H9 (cell line): ENCODE data around the gene VWA8. TPM values are rescaled to one million over a fixed set of nuclear protein-coding genes. Genes with fewer than 3 reads are reported as not detected.

Experiments
- DNase-seq: peaks from one replicate; pipeline ENCODE4 v3.0.0-alpha.2; 2017
- H2AFZ ChIP-seq: one replicate; pipeline ENCODE4 v1.6.1; 2013; ENCODE audit warnings: mild to moderate bottlenecking, low read length, control low read depth, moderate library complexity
- H2AK5ac ChIP-seq: 2 replicates; pipeline ENCODE4 v1.6.1; 2013; ENCODE audit warnings: low read length, control low read depth, mixed read lengths; ENCODE audit not compliant: insufficient read length
- H2BK120ac ChIP-seq: one replicate; pipeline ENCODE4 v1.6.1; 2013; ENCODE audit warnings: low read depth, mild to moderate bottlenecking, low read length, control low read depth, inconsistent platforms; ENCODE audit not compliant: poor library complexity, severe bottlenecking
- H2BK12ac ChIP-seq: 2 replicates; pipeline ENCODE4 v1.6.1; 2013; ENCODE audit warnings: low read length, control low read depth, mixed read lengths, low read depth; ENCODE audit not compliant: insufficient read length
- H2BK15ac ChIP-seq: 2 replicates; pipeline ENCODE4 v1.6.1; 2013; ENCODE audit warnings: low read depth, low read length, control low read depth
- H2BK20ac ChIP-seq: one replicate; pipeline ENCODE4 v1.6.1; 2013; ENCODE audit warnings: low read depth, mild to moderate bottlenecking, low read length, control low read depth, inconsistent platforms; ENCODE audit not compliant: poor library complexity, severe bottlenecking
- H2BK5ac ChIP-seq: 2 replicates; pipeline ENCODE4 v1.6.1; 2013; ENCODE audit warnings: low read length, control low read depth, mixed read lengths; ENCODE audit not compliant: insufficient read length
- H3K14ac ChIP-seq: 2 replicates; pipeline ENCODE4 v1.6.1; 2013; ENCODE audit warnings: low read length, control low read depth; ENCODE audit not compliant: insufficient read depth
- H3K18ac ChIP-seq: 2 replicates; pipeline ENCODE4 v1.6.1; 2013; ENCODE audit warnings: low read depth, mild to moderate bottlenecking, mixed read lengths, low read length, control low read depth; ENCODE audit not compliant: insufficient read length
- H3K23ac ChIP-seq: 2 replicates; pipeline ENCODE4 v1.6.1; 2013; ENCODE audit warnings: low read length, control low read depth, mixed read lengths, low read depth; ENCODE audit not compliant: insufficient read length
- H3K23me2 ChIP-seq: 2 replicates; pipeline ENCODE4 v1.6.1; 2013; ENCODE audit warnings: low read depth, mild to moderate bottlenecking, mixed read lengths, low read length, control low read depth; ENCODE audit not compliant: insufficient read length, poor library complexity, severe bottlenecking
- H3K27ac ChIP-seq: 2 replicates; pipeline ENCODE4 v1.5.1; 2013; ENCODE audit warnings: low read length, control low read depth, mixed read lengths, low read depth; ENCODE audit not compliant: insufficient read length
- H3K27me3 ChIP-seq: 2 replicates; pipeline ENCODE4 v1.6.1; 2013; ENCODE audit warnings: low read length, control low read depth, inconsistent platforms; ENCODE audit not compliant: insufficient read depth
- H3K4ac ChIP-seq: 2 replicates; pipeline ENCODE4 v1.6.1; 2013; ENCODE audit warnings: low read depth, mild to moderate bottlenecking, control low read depth, inconsistent platforms, low read length, moderate library complexity
- H3K4me1 ChIP-seq: 2 replicates; pipeline ENCODE4 v1.6.1; 2013; ENCODE audit warnings: low read length, control low read depth, inconsistent platforms; ENCODE audit not compliant: insufficient read depth
- H3K4me2 ChIP-seq: 2 replicates; pipeline ENCODE4 v1.6.1; 2013; ENCODE audit warnings: low read length, control low read depth, mixed read lengths; ENCODE audit not compliant: insufficient read length, insufficient read depth
- H3K56ac ChIP-seq: 2 replicates; pipeline ENCODE4 v1.6.1; 2013; ENCODE audit warnings: low read depth, mild to moderate bottlenecking, mixed read lengths, low read length, control low read depth; ENCODE audit not compliant: insufficient read length
- H3K79me1 ChIP-seq: 2 replicates; pipeline ENCODE4 v1.6.1; 2013; ENCODE audit warnings: low read depth, mild to moderate bottlenecking, moderate library complexity, low read length, control low read depth, inconsistent platforms; ENCODE audit not compliant: insufficient read depth, poor library complexity, severe bottlenecking
- H3K79me2 ChIP-seq: 2 replicates; pipeline ENCODE4 v1.6.1; 2013; ENCODE audit warnings: low read length, control low read depth, inconsistent platforms; ENCODE audit not compliant: insufficient read depth
- H3K9ac ChIP-seq: 2 replicates; pipeline ENCODE4 v1.6.1; 2013; ENCODE audit warnings: low read length, control low read depth, mixed read lengths; ENCODE audit not compliant: insufficient read length; ENCODE audit errors: extremely low read depth
- H3K9me3 ChIP-seq: one replicate; pipeline ENCODE4 v1.6.1; 2013; ENCODE audit warnings: low read depth, low read length, inconsistent platforms; ENCODE audit not compliant: control insufficient read depth
- H3T11ph ChIP-seq: one replicate; pipeline ENCODE4 v1.6.1; 2013; ENCODE audit warnings: mild to moderate bottlenecking, low read length, control low read depth, inconsistent platforms
- H4K20me1 ChIP-seq: one replicate; pipeline ENCODE4 v1.6.1; 2013; ENCODE audit not compliant: control insufficient read depth, insufficient read length, insufficient read depth
- H4K5ac ChIP-seq: 2 replicates; pipeline ENCODE4 v1.6.1; 2013; ENCODE audit warnings: low read depth, mild to moderate bottlenecking, mixed read lengths, low read length, control low read depth; ENCODE audit not compliant: insufficient read length
- H4K8ac ChIP-seq: replicated peaks from 2 replicates; pipeline ENCODE4 v1.6.1; 2013; ENCODE audit warnings: low read length, control low read depth, mixed read lengths, low read depth; ENCODE audit not compliant: insufficient read length
- H4K91ac ChIP-seq: 2 replicates; pipeline ENCODE4 v1.6.1; 2013; ENCODE audit warnings: low read depth, mild to moderate bottlenecking, moderate library complexity, mixed read lengths, low read length, control low read depth; ENCODE audit not compliant: insufficient read length
- H3K27ac Mint-ChIP-seq, 3 experiments: 2 replicates in 2 of 3; 3 replicates in 1 of 3; pipeline ENCODE4 v1.8.0; 2020 to 2021; ENCODE audit warnings: mixed read lengths in 3 of 3, mild to moderate bottlenecking in 1 of 3, moderate library complexity in 1 of 3
- H3K27me3 Mint-ChIP-seq: 2 replicates; pipeline ENCODE4 v1.8.0; 2021; ENCODE audit warnings: low read depth, mild to moderate bottlenecking, moderate library complexity, mixed read lengths
- H3K36me3 Mint-ChIP-seq, 3 experiments: 2 replicates in 2 of 3; 3 replicates in 1 of 3; pipeline ENCODE4 v1.8.0; 2020 to 2021; ENCODE audit warnings: low read depth in 3 of 3, mixed read lengths in 3 of 3; ENCODE audit not compliant: insufficient read depth in 1 of 3
- H3K4me1 Mint-ChIP-seq, 2 experiments: 2 replicates each; pipeline ENCODE4 v1.8.0; 2020; ENCODE audit warnings: mixed read lengths in 2 of 2
- H3K4me3 Mint-ChIP-seq, 2 experiments: 2 replicates in 1 of 2; 3 replicates in 1 of 2; pipeline ENCODE4 v1.8.0; 2020 to 2021; ENCODE audit warnings: mild to moderate bottlenecking in 2 of 2, mixed read lengths in 2 of 2, moderate library complexity in 1 of 2
- H3K9me3 Mint-ChIP-seq, 2 experiments: 2 replicates in 1 of 2; 3 replicates in 1 of 2; pipeline ENCODE4 v1.8.0; 2020; ENCODE audit warnings: mild to moderate bottlenecking in 2 of 2, mixed read lengths in 2 of 2, moderate library complexity in 1 of 2
- WGBS: extraction: QIAGEN DNeasy Blood & Tissue Kit; methylation state at CpG from one replicate; pipeline ENCODE4 v1.1.7; 2013; ENCODE audit warnings: missing lambda C conversion rate, low lambda C conversion rate, mixed read lengths; ENCODE audit not compliant: insufficient read length; ENCODE audit errors: extremely low coverage; 5-methylcytosine and 5-hydroxymethylcytosine counted together
- total RNA-seq: library from RNA; stranded (reverse); gene quantifications from 2 replicates; pipeline ENCODE4 v1.2.1, GENCODE V29; 2021
- TF ChIP-seq, protein P1 (sequence below): fragments of 200-600 bp; sonication (generic); conservative IDR thresholded peaks from 3 replicates; pipeline ENCODE4 v1.8.0; 2021; ENCODE audit warnings: antibody characterized with exemption, mild to moderate bottlenecking

Gene VWA8
- total RNA-seq, 1 experiment from 2014 or later: 17.4 TPM

DNA sequence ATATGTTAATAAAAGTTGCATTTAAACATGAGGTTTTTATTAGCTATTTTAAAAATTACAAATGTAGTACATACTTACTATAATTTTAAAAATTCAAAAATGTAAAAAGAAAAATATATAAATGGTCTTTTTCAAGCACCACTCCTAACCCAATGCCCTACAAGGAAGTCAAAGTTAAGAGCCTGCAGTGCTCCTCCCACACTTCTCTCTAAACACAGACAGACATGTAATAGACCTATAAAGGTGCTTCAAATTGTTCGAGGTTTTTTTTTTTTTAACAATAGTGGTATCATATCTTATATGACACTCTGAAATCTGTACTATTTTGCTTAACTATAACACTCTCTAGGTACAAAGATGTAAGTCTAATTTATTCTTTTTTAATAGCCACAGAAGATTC lies 25.4 kb downstream of the VWA8 start:
- Histone ChIP-seq H4K8ac (no peak overlapping the region), H3K4me2 (no peak overlapping the region), H4K5ac (no peak overlapping the region), H2BK15ac (no peak overlapping the region), H3K4ac (no peak overlapping the region), H3K23me2 (no peaks in the 10 kb centered on the region), H4K91ac (no peak overlapping the region), H3K27me3 (no peaks in the 10 kb centered on the region), H2BK5ac (no peak overlapping the region), H3K18ac (no peak overlapping the region), H3K9ac (no peak overlapping the region), H2AFZ (no peak overlapping the region), H3K23ac (no peak overlapping the region), H3K14ac (no peak overlapping the region), H3K4me1 (no peaks in the 10 kb centered on the region), H3K79me2 (no peaks in the 10 kb centered on the region), H4K20me1 (no peaks in the 10 kb centered on the region), H2BK12ac (no peak overlapping the region), H2AK5ac (no peak overlapping the region), H3K27ac (no peak overlapping the region), H2BK120ac (no peak overlapping the region), H3T11ph (no peak overlapping the region), H3K79me1 (no peaks in the 10 kb centered on the region), H2BK20ac (no peak overlapping the region), H3K9me3 (no peaks in the 10 kb centered on the region), H3K56ac (no peak overlapping the region)
- Mint-ChIP-seq H3K9me3 (no peaks in the 10 kb centered on the region), H3K4me3 (no peak overlapping the region), H3K4me1 (no peaks in the 10 kb centered on the region), H3K27ac (no peak overlapping the region), H3K36me3 (peaks cover 0 to 1% (median 0%) of the 10 kb centered on the region in 3 experiments; a peak in 2 of 7 replicates), H3K27me3 (no peaks in the 10 kb centered on the region)
- DNase-seq: no peak
- TF ChIP-seq, protein P1, sequence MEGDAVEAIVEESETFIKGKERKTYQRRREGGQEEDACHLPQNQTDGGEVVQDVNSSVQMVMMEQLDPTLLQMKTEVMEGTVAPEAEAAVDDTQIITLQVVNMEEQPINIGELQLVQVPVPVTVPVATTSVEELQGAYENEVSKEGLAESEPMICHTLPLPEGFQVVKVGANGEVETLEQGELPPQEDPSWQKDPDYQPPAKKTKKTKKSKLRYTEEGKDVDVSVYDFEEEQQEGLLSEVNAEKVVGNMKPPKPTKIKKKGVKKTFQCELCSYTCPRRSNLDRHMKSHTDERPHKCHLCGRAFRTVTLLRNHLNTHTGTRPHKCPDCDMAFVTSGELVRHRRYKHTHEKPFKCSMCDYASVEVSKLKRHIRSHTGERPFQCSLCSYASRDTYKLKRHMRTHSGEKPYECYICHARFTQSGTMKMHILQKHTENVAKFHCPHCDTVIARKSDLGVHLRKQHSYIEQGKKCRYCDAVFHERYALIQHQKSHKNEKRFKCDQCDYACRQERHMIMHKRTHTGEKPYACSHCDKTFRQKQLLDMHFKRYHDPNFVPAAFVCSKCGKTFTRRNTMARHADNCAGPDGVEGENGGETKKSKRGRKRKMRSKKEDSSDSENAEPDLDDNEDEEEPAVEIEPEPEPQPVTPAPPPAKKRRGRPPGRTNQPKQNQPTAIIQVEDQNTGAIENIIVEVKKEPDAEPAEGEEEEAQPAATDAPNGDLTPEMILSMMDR: no peak
- no CpG with 5 or more reads among the region's 1 CpG for WGBS
